A673 (cell line): ENCODE measurements around the gene SLC25A38. TPM values are rescaled to one million over a fixed set of nuclear protein-coding genes. Genes with fewer than 3 reads are reported as not detected.
"Not testable (repeated sequence)": the region's sequence is repeated elsewhere in the genome, so short reads cannot be mapped to it uniquely, and the experiment has no call there.

Experiments
- BruUV-seq: library from RNA; stranded (reverse); fragments of 400-500 nt; replicated peaks from 2 replicates; lab custom pipeline; 2021; lab: Mats Ljungman, UMichigan
- CTCF ChIA-PET: fragments of 300-600 bp; sonication (Branson Sonifier 250); formaldehyde crosslinking; loops from one replicate; lab custom pipeline; 2022; ENCODE audit warnings: antibody characterized with exemption; lab: Charles Lee
- POLR2A ChIA-PET: fragments of 300-600 bp; sonication (Branson Sonifier 250); formaldehyde crosslinking; loops from one replicate; lab custom pipeline; 2022; ENCODE audit warnings: antibody characterized with exemption; ENCODE audit not compliant: low non-redundant PET; lab: Charles Lee
- DNase-seq: peaks from one replicate; pipeline ENCODE4 v3.0.0-alpha.2; 2015; ENCODE audit warnings: low spot score
- H3K27ac ChIP-seq: fragments of 200-600 bp; sonication (generic); 2 replicates; pipeline ENCODE4 v1.5.1; 2016; ENCODE audit warnings: mixed run types, low read depth, mild to moderate bottlenecking, mixed read lengths, antibody characterized with exemption, low read length; ENCODE audit not compliant: poor library complexity, severe bottlenecking
- H3K27me3 ChIP-seq: fragments of 200-600 bp; sonication (generic); replicated peaks from 2 replicates; pipeline ENCODE4 v1.6.1; 2017; ENCODE audit warnings: mixed run types, low read depth, mild to moderate bottlenecking, mixed read lengths, antibody characterized with exemption, low read length; ENCODE audit not compliant: insufficient read depth, poor library complexity
- H3K36me3 ChIP-seq: fragments of 200-600 bp; sonication (generic); 2 replicates; pipeline ENCODE4 v1.6.1; 2016; ENCODE audit warnings: mixed run types, mild to moderate bottlenecking, mixed read lengths, antibody characterized with exemption, low read length; ENCODE audit not compliant: insufficient read depth, poor library complexity, severe bottlenecking
- H3K4me1 ChIP-seq: fragments of 200-600 bp; sonication (generic); 2 replicates; pipeline ENCODE4 v1.6.1; 2017; ENCODE audit warnings: mixed run types, mild to moderate bottlenecking, mixed read lengths, antibody characterized with exemption, low read length; ENCODE audit not compliant: insufficient read depth, poor library complexity, severe bottlenecking
- H3K4me3 ChIP-seq: fragments of 200-600 bp; sonication (generic); 2 replicates; pipeline ENCODE4 v1.5.1; 2016; ENCODE audit warnings: low read depth, mixed run types, mild to moderate bottlenecking, mixed read lengths, low read length; ENCODE audit not compliant: poor library complexity, severe bottlenecking
- H3K9me3 ChIP-seq: fragments of 200-600 bp; sonication (generic); 2 replicates; pipeline ENCODE4 v1.6.1; 2016; ENCODE audit warnings: mixed run types, low read depth, mild to moderate bottlenecking, mixed read lengths, antibody characterized with exemption, low read length; ENCODE audit not compliant: poor library complexity, severe bottlenecking
- EZH2 ChIP-seq: fragments of 200-600 bp; sonication (generic); IDR thresholded peaks from 2 replicates; pipeline ENCODE4 v1.6.1; 2017; ENCODE audit warnings: borderline replicate concordance, low read depth, mild to moderate bottlenecking, mixed read lengths, antibody characterized with exemption, low read length; ENCODE audit not compliant: poor library complexity, severe bottlenecking
- intact Hi-C: fragments of 100-400 bp; cut with micrococcal nuclease; formaldehyde crosslinking; loops from one replicate; pipeline ENCODE4 v1.10.0; 2022; ENCODE audit not compliant: unreplicated experiment
- total RNA-seq: library from RNA; stranded (reverse); gene quantifications from 2 replicates; pipeline ENCODE4 v1.2.3, GENCODE V29; 2021
- TF ChIP-seq, protein P1 (sequence below): fragments of 300-800, 200-600 bp; sonication (generic); conservative IDR thresholded peaks from 2 replicates; pipeline ENCODE4 v1.5.1; 2017; ENCODE audit warnings: low read depth, mild to moderate bottlenecking, antibody characterized with exemption, low read length, moderate library complexity, mixed read lengths

The SLC25A38 gene
- total RNA-seq, 1 experiment from 2014 or later: 13.7 TPM

DNA sequence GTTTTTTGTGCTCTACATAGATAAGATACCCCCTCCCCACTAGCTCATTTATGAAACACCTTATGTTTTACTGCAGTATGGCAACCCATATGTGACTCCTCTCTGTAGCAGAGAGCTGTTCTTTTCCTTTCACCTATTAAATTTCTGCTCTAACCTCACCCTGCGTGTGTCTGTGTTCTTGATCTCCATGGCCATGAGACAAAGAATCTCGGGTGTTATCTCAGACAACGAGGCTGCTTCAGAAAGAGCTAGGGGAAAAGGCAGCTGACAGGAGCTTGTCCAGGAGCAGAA is 35.6 kb upstream of the SLC25A38 start:
- Histone ChIP-seq H3K36me3 (no peaks in the 10 kb centered on the region), H3K27ac (no peak overlapping the region), H3K27me3 (no peaks in the 10 kb centered on the region), H3K4me1 (no peaks in the 10 kb centered on the region), H3K9me3 (no peaks in the 10 kb centered on the region), H3K4me3 (no peak overlapping the region)
- TF ChIP-seq, protein P1, sequence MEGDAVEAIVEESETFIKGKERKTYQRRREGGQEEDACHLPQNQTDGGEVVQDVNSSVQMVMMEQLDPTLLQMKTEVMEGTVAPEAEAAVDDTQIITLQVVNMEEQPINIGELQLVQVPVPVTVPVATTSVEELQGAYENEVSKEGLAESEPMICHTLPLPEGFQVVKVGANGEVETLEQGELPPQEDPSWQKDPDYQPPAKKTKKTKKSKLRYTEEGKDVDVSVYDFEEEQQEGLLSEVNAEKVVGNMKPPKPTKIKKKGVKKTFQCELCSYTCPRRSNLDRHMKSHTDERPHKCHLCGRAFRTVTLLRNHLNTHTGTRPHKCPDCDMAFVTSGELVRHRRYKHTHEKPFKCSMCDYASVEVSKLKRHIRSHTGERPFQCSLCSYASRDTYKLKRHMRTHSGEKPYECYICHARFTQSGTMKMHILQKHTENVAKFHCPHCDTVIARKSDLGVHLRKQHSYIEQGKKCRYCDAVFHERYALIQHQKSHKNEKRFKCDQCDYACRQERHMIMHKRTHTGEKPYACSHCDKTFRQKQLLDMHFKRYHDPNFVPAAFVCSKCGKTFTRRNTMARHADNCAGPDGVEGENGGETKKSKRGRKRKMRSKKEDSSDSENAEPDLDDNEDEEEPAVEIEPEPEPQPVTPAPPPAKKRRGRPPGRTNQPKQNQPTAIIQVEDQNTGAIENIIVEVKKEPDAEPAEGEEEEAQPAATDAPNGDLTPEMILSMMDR: no peak
- TF ChIP-seq EZH2: no peak
- ChIA-PET CTCF (no interaction called here), POLR2A (no interaction called here)
- no TSS peak for BruUV-seq
- intact Hi-C loops: no loop called here
- no peak for DNase-seq

DNA sequence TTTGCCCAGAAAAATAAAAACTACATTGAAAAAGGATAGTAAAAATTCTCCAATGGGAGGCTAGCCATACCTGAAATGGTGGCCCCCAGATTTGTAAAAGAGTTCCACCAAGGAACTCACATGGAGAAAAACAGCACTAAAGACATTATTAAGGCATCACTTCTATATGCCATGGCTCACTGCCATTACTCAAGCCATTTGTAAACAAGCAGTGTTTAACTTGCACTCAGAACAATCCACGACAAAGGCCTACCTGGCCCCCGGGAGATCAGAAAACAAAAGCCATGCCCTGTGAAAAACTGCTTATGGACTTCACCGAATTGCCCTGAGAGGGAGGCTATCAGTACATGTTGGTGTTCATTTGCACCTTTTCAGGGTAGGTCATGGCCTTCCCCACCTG is 34.1 kb upstream of the SLC25A38 start:
- Histone ChIP-seq H3K27ac (no peak overlapping the region), H3K36me3 (no peaks in the 10 kb centered on the region), H3K4me3 (no peak overlapping the region), H3K9me3 (no peaks in the 10 kb centered on the region), H3K4me1 (no peaks in the 10 kb centered on the region), H3K27me3 (no peaks in the 10 kb centered on the region)
- no TSS peak for BruUV-seq
- CTCF ChIA-PET: no interaction called here
- no peak for DNase-seq
- POLR2A ChIA-PET: no interaction called here
- intact Hi-C loops: no loop called here
- TF ChIP-seq, protein P1: no peak
- no peak for TF ChIP-seq EZH2

DNA sequence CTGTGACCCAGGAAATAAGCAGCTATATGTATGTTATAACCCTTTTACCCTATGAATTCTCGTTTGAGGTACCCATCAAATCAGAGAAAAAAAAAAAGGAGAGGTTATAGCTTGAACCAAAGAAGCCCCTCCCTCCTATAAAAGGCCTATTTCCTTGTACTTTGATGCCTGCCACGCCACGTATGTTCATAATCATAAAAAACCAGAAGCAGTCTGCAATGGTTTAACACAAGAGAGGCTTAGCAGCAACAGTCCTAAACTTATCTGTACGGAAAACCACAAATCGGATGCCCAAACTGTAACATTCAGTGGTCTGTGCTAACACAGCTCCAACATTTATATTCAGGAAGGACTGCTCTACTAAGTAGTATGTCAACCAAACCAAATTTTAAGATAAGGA is 32.5 kb upstream of the SLC25A38 start:
- ChIA-PET CTCF (no interaction called here), POLR2A (no interaction called here)
- no peaks in the 10 kb centered on the region for H3K4me1 ChIP-seq
- TF ChIP-seq, protein P1: no peak
- TF ChIP-seq EZH2: no peak
- intact Hi-C loops: no loop called here
- H3K36me3 ChIP-seq: no peaks in the 10 kb centered on the region
- no TSS peak for BruUV-seq
- H3K27ac ChIP-seq: no peak overlapping the region
- H3K4me3 ChIP-seq: no peak overlapping the region
- DNase-seq: no peak
- no peaks in the 10 kb centered on the region for H3K9me3 ChIP-seq
- H3K27me3 ChIP-seq: peaks cover 2% of the 10 kb centered on the region

DNA sequence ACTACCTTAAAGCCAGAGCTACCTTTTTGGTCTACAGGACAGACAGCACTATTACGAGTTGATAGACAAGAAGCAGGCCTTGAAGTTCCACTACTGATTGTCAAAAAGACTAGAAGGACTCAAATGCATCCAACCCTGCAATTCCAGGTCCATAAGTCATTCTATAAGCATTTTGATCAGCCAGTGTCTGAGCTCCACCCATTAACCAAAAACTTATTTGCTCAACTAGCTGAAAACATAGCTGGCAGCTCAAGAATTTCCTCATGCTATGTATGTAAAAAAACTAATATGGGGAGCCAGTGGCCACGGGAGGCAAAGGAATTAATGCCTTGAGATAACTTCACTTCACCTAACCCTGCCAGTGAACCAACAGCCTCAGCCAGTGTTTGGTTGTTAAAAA is 32.0 kb upstream of the SLC25A38 start:
- H3K9me3 ChIP-seq, H3K27me3 ChIP-seq, intact Hi-C loops, H3K27ac ChIP-seq, DNase-seq, H3K4me1 ChIP-seq, POLR2A ChIA-PET, H3K36me3 ChIP-seq, H3K4me3 ChIP-seq, CTCF ChIA-PET, BruUV-seq: not testable (repeated sequence)

DNA sequence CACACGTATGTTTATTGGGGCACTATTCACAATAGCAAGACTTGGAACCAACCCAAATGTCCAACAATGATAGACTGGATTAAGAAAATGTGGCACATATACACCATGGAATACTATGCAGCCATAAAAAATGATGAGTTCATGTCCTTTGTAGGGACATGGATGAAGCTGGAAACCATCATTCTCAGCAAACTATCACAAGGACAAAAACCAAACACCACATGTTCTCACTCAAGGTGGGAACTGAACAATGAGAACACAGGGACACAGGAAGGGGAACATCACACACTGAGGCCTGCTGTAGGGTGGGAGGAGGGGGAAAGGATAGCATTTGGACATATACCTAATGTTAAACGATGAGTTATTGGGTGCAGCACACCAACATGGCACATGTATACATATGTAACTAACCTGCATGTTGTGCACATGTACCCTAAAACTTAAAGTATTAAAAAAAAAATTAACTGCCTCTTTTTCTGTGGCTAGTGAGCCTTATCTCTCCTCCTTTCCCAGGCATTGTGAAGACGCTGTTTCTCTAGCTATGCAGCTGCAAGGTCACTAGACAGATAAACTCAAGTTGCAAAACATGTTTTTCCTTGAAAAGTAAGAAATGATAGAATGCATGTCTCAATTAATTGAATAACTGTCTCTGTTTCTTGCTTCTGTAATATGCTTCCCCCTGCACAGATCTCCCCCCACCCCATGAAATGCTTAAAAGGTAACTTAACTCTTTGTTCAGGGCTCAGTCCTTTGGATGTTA is 29.8 kb upstream of the SLC25A38 start:
- not testable (repeated sequence) for H3K4me1 ChIP-seq

More for the DNA sequence above, 29.8 kb upstream of the SLC25A38 start:
- intact Hi-C loops, H3K27me3 ChIP-seq, BruUV-seq, H3K27ac ChIP-seq, POLR2A ChIA-PET, DNase-seq, CTCF ChIA-PET, H3K9me3 ChIP-seq, H3K4me3 ChIP-seq, H3K36me3 ChIP-seq: not testable (repeated sequence)
